GM04504 (cell line): ENCODE results near the gene NSMCE1.
"Not testable (repeated sequence)": the region's sequence is repeated elsewhere in the genome, so short reads cannot be mapped to it uniquely, and the experiment has no call there.

ENCODE experiments used
- DNase-seq: peaks from one replicate; pipeline ENCODE4 v3.0.0-alpha.2; 2012; ENCODE audit warnings: low read depth

Gene NSMCE1

GRCh38 chr16:27302126-27302525 is 33.6 kb upstream of the NSMCE1 start:
- DNase-seq, result no peak

- DNase-seq, result no peak
Measured at GRCh38 chr16:27301236-27301861, 32.8 kb upstream of the NSMCE1 start.

GRCh38 chr16:27298132-27298531 is 29.6 kb upstream of the NSMCE1 start:
- no peak for DNase-seq

GRCh38 chr16:27293343-27293742 is 24.8 kb upstream of the NSMCE1 start:
- no peak for DNase-seq

GRCh38 chr16:27291722-27292240 is 23.2 kb upstream of the NSMCE1 start:
- DNase-seq, result no peak

GRCh38 chr16:27291106-27291505 is 22.5 kb upstream of the NSMCE1 start:
- no peak for DNase-seq

- no peak for DNase-seq
Measured at GRCh38 chr16:27290562-27290961, 22.0 kb upstream of the NSMCE1 start.

GRCh38 chr16:27289669-27290068 is 21.1 kb upstream of the NSMCE1 start:
- DNase-seq, result no peak

GRCh38 chr16:27288313-27288712 is 19.7 kb upstream of the NSMCE1 start:
- not testable (repeated sequence) for DNase-seq

GRCh38 chr16:27287887-27288286 is 19.3 kb upstream of the NSMCE1 start:
- no peak for DNase-seq

GRCh38 chr16:27287051-27287811 is 18.7 kb upstream of the NSMCE1 start:
- DNase-seq, result no peak

- DNase-seq, result peak; percentile 83
Measured at GRCh38 chr16:27286451-27286850, 17.9 kb upstream of the NSMCE1 start.

- no peak for DNase-seq
Measured at GRCh38 chr16:27285676-27286196, 17.2 kb upstream of the NSMCE1 start.

- DNase-seq, result no peak
Measured at GRCh38 chr16:27284865-27285675, 16.5 kb upstream of the NSMCE1 start.

GRCh38 chr16:27281243-27281642 is 12.7 kb upstream of the NSMCE1 start:
- no peak for DNase-seq

GRCh38 chr16:27275394-27275793 is 6.8 kb upstream of the NSMCE1 start:
- no peak for DNase-seq

- not testable (repeated sequence) for DNase-seq
Measured at GRCh38 chr16:27274424-27274874, 5.9 kb upstream of the NSMCE1 start.

- no peak for DNase-seq
Measured at GRCh38 chr16:27273670-27274423, 5.3 kb upstream of the NSMCE1 start.

GRCh38 chr16:27273330-27273669 is 4.7 kb upstream of the NSMCE1 start:
- no peak for DNase-seq

- not testable (repeated sequence) for DNase-seq
Measured at GRCh38 chr16:27272697-27273096, 4.1 kb upstream of the NSMCE1 start.

- no peak for DNase-seq
Measured at GRCh38 chr16:27272076-27272475, 3.5 kb upstream of the NSMCE1 start.

- DNase-seq, result no peak
Measured at GRCh38 chr16:27270349-27270748, 1.8 kb upstream of the NSMCE1 start.
